GM04504 (cell line): Measurements from ENCODE around the gene EXOSC7.
"Not testable (repeated sequence)": the region's sequence is repeated elsewhere in the genome, so short reads cannot be mapped to it uniquely, and the experiment has no call there.

Experiments used
- DNase-seq: peaks from one replicate; pipeline ENCODE4 v3.0.0-alpha.2; 2012; ENCODE audit warnings: low read depth

EXOSC7 gene

DNA sequence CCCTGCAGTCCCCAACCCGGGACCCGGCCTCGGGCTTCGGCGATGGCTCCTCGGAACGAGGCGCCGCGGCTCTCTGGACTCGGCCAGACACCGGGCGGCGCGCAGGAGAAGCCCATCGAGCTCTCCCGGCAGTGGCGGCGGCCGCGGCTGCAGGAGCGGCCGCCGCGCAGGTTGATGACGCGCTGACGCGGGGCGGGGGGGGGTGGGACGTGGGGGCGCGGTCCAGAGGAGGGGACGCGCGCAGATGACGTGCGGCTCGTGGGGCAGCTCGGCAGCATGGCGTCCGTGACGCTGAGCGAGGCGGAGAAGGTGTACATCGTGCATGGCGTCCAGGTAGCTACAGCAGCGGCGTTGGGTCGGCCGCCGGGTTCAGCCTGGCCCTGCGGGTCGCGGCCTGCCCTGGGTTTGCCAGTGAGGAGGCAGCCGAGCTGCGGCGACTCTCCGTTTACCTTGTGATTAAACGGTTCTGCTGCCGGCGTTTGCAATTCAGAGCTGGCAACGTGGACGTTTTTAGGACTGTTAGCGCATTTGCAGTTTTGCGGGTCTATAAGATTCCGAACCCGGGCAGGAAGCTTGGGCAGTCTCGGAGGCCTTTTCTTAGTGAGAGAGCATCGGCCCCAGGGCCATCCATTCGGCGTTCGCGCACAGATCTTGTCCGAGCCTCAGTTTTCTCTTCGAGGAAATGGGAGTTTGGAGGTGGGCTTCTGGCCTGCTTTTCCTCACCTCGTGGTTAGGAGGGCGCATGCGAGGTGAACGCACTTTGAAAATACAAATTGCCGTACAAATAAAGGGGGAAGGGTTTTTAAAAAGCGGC lies at the start of gene EXOSC7, which contains the start of gene ZDHHC3:
TSS of gene EXOSC7 (plus strand) at position 243 of the 814 bp plus-strand sequence. CDS start at position 277, 34 bp downstream.
TSS of gene ZDHHC3 (minus strand) at position 173 of the 814 bp plus-strand sequence. CDS start 16,738 bp downstream, outside the sequence.
- peak; percentile 73 for DNase-seq

- no peak for DNase-seq
These were observed 49.1 kb upstream of the EXOSC7 start for GRCh38 chr3:44926921-44927320.

GRCh38 chr3:44927371-44927770 lies 48.7 kb upstream of the EXOSC7 start:
- DNase-seq: no peak

- DNase-seq: no peak
These were observed 46.3 kb upstream of the EXOSC7 start for GRCh38 chr3:44929782-44930181.

- no peak for DNase-seq
These were observed 45.1 kb upstream of the EXOSC7 start for GRCh38 chr3:44930911-44931310.

- DNase-seq: no peak
These were observed 44.3 kb upstream of the EXOSC7 start for GRCh38 chr3:44931791-44932190.

GRCh38 chr3:44932271-44932670 lies 43.8 kb upstream of the EXOSC7 start:
- no peak for DNase-seq

DNA sequence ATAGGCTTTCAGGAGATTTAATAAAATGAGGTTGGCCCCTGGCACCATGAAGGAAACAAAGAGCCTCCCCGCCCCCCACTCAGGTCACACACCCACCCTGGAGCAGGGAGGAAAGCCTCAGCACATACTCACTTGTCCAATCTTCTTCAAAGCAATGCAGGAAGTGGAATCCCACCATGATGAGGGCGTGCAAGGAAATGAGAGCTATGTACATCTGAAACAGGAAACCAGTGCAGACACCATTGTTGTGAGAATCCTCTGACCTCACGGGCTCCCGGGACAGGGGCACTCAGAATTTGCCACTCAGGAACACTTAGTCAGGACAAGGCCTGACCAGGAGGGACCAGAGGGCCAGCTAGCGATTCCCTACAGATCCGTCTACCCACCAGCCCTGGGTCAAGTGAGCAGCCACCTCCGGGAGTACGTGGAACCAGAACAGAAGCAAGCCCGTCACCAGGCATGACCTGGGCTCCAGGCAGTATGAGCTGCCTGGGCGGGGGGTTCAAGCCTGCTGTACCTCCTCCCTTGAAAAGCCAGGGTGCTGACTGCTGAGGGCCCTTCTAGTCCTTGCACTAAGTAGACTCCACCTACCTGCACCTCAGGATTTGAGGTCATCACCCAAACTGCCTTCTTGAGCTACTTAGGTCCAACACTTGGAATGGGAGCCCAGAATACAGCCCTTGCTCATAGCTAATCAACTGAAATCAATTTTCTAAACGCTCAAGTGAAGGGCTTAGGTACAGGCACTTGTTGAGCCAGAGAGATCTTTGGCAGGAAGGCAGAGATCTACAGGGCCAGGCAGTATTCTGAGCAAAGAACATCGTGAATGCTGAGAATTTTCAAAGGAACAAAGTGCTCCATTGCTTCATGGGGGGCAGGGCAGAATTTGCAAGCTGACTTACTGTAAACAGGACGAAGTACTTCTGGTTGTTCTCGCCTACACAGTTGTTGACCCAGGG lies 42.8 kb upstream of the EXOSC7 start:
- DNase-seq: no peak

GRCh38 chr3:44939581-44940036 lies 36.4 kb upstream of the EXOSC7 start:
- DNase-seq: no peak

GRCh38 chr3:44942202-44942921 lies 33.7 kb upstream of the EXOSC7 start:
- DNase-seq: no peak

GRCh38 chr3:44948239-44948638 lies 27.8 kb upstream of the EXOSC7 start:
- no peak for DNase-seq

GRCh38 chr3:44949770-44950169 lies 26.3 kb upstream of the EXOSC7 start:
- DNase-seq: not testable (repeated sequence)

DNA sequence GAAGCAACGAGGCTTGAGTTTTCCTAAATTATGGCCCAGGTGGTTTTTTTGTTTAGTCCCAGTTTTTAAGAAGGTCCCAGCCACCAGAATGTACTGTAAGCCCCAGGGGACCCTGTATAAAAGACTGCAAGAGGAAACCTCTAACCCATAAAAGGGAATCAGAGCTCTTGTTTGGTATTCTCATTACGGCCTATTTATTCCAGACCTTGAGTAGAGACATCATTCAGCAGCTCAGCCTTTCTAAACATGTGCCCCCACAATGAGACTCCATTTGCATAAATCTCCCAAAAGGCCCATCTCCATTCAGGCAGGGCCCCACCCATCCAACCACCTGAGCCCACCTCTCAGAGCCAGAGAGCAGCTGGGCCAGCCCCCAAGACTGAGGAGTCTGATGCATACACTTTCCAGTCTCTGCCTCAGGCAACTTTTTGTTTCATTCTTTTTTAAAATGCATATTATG lies 25.7 kb upstream of the EXOSC7 start:
- no peak for DNase-seq

DNA sequence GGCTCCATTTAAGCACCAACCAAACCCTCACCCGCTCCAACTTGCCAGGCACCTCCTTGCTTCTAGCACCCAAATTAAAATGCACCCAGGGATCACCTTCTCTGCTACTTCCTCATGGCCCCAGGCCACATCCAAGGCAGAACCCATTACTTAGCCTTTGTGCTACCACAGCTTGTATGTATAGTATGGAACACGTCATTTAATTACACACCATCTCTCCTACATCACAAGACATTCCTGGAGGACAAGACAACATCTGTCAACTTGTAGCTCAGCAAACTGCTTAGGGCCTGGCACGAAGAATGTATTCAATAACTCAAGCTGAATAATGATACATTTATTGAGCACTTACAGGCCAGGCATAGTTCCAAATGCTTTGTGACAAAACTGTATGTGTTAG lies 23.4 kb upstream of the EXOSC7 start:
- no peak for DNase-seq

DNA sequence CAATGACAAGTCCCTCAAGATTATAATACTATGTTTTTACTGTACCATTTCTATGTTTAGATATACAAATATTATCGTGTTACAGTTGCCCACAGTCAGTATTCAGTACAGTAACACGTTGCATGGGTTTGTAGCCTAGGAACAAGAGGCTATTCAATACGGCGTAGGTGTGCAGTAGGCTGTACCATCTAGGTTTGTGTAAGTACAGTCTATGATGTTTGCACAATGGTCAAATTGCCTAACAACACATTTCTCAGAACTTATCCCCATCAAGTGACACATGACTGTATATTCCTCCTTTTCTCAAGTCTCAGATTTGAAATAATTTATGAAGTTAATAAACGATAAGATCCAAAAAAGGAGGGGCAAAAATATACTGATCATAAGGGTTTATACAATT lies 21.7 kb upstream of the EXOSC7 start:
- DNase-seq: no peak

GRCh38 chr3:44954962-44955361 lies 21.1 kb upstream of the EXOSC7 start:
- DNase-seq: no peak

DNA sequence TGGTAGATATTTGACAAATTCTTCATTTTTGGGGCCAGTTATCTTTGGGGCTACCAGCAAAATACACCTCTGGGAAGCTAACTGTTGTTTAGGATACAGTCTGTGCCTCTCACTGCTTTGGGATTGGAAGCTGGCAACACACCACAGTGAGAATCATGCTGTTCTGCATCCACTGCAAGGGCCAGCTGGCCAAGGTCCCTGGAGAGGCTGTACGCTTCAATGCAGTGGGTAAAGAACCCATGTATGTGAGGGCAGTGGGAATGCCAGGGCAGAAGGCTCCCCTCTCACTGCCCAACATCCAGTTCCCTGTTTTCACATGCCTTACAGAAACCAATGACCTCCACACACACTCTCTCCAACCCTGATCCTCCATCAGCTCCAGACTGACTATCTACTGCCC lies 20.1 kb upstream of the EXOSC7 start:
- no peak for DNase-seq

- DNase-seq: no peak
These were observed 18.1 kb upstream of the EXOSC7 start for GRCh38 chr3:44957986-44958385.

DNA sequence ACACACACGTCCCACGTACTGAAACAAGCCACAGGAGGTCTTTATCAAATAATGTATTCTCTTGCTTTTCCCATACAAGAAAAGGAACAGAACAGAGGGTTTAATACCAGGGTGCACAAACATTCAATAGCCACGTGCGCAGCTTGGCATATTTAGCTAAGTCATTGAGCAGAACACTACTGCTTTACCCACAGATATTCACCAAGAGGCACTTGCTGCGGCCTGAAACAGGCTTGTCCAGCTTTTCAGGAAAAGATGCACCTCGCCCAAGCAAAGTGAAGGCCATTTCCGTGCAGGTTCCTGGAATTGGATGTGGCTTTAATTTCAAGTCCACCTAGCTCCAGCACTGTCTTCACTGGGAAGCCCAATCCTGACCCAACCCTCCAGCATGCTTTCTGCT lies 17.7 kb upstream of the EXOSC7 start:
- no peak for DNase-seq

DNA sequence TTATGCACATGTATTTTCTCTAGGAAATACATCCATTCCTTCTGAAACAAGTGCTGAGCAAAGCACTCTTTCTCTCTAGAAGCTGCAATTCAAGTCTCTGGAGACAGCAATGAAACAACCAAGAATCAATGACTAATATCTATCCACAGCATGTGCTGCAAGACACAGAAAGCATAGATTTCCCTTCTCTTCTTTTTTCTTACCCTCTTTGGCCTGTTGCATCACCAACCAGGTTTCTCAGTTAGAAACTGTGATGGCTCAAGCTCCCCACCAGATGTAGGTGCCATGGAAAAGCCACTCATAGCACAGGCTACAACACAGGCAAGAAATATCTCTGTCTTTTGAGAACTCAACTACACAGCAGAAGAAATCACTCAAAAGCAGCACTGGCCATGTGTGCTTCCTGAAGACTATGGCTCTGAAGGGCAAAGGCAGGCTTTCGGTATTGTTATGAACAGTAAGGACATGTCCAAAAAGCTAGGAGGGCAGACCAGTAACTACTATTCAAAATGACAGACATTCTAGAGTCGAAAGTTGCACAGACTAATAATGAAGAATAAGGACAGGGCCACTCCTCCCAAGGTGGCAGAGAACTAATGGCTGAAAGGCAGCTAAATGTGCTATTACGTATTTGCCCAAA lies 15.5 kb upstream of the EXOSC7 start:
- no peak for DNase-seq

- no peak for DNase-seq
These were observed 14.2 kb upstream of the EXOSC7 start for GRCh38 chr3:44961888-44962287.
